Endothelial cell of umbilical vein (primary cell): Measurements from ENCODE around the gene MED29. TPM values are rescaled to one million over a fixed set of nuclear protein-coding genes. Genes with fewer than 3 reads are reported as not detected.
A peak's percentile ranks its signal among the peaks of the same experiment; 100 is the strongest.

ENCODE experiments used
- BruUV-seq: library from RNA; stranded (reverse); fragments of 400-500 nt; replicated peaks from 2 replicates; lab custom pipeline; 2021; lab: Mats Ljungman, UMichigan
- CTCF ChIA-PET: fragments of 300-600, 350-600 bp; sonication (Branson Sonifier 250); formaldehyde crosslinking; loops from one replicate; lab custom pipeline; 2021; ENCODE audit warnings: antibody characterized with exemption, inconsistent platforms; lab: Charles Lee
- POLR2A ChIA-PET: fragments of 300-600, 350-600 bp; sonication (Branson Sonifier 250); formaldehyde crosslinking; loops from one replicate; lab custom pipeline; 2021; ENCODE audit warnings: antibody characterized with exemption, inconsistent platforms; lab: Charles Lee
- DNase-seq: peaks from one replicate; pipeline ENCODE4 v3.0.0-alpha.2; 2011; ENCODE audit warnings: low read depth, low spot score
- FAIRE-seq: peaks from 2 replicates; lab custom pipeline; 2011; peaks lifted over from hg19 to GRCh38; lab: Jason Lieb, UNC
- H2AFZ ChIP-seq: 2 replicates; pipeline ENCODE4 v1.6.0; 2012; ENCODE audit warnings: low read depth, low read length, control low read depth, inconsistent platforms
- H3K27ac ChIP-seq: 2 replicates; pipeline ENCODE4 v1.5.1; 2011; ENCODE audit warnings: low read depth, mild to moderate bottlenecking, control low read depth, low read length, moderate library complexity; ENCODE audit not compliant: insufficient read depth
- H3K27me3 ChIP-seq, 2 experiments: 2 replicates each; pipeline versions ENCODE4 v1.6.0 to v1.6.1; 2011; ENCODE audit warnings: low read length in 2 of 2, mixed read lengths in 1 of 2; ENCODE audit not compliant: control insufficient read depth in 2 of 2, insufficient read depth in 2 of 2
- H3K36me3 ChIP-seq, 2 experiments: 2 replicates in 1 of 2; 3 replicates in 1 of 2; pipeline ENCODE4 v1.5.1; 2011; ENCODE audit warnings: low read length in 2 of 2, mild to moderate bottlenecking in 1 of 2, moderate library complexity in 1 of 2; ENCODE audit not compliant: control insufficient read depth in 2 of 2, insufficient read depth in 2 of 2; ENCODE audit errors: extremely low read depth in 1 of 2
- H3K4me1 ChIP-seq: 3 replicates; pipeline ENCODE4 v1.5.1; 2011; ENCODE audit warnings: mild to moderate bottlenecking, low read length; ENCODE audit not compliant: control insufficient read depth, insufficient read depth; ENCODE audit errors: extremely low read depth
- H3K4me2 ChIP-seq: 2 replicates; pipeline ENCODE4 v1.6.1; 2011; ENCODE audit warnings: low read length, control low read depth, mixed read lengths; ENCODE audit not compliant: insufficient read depth
- H3K4me3 ChIP-seq, 3 experiments: fragments of 200-600 bp in 1 of 3; sonication (generic), shearing (Covaris generic) in 1 of 3; replicated peaks in 1 of 3; 2 replicates each; pipeline ENCODE4 v1.5.1; 2011 to 2016; ENCODE audit warnings: control low read depth in 3 of 3, low read length in 3 of 3, mild to moderate bottlenecking in 2 of 3, inconsistent platforms in 1 of 3, low read depth in 1 of 3, moderate library complexity in 1 of 3; ENCODE audit not compliant: insufficient read depth in 1 of 3
- H3K79me2 ChIP-seq: 2 replicates; pipeline ENCODE4 v1.6.0; 2012; ENCODE audit warnings: low read length, inconsistent platforms; ENCODE audit not compliant: control insufficient read depth, insufficient read depth
- H3K9ac ChIP-seq: replicated peaks from 2 replicates; pipeline ENCODE3; 2011; ENCODE audit warnings: low read length, control low read depth; ENCODE audit not compliant: insufficient read depth; ENCODE audit errors: extremely low read depth
- H3K9me1 ChIP-seq: replicated peaks from 3 replicates; pipeline ENCODE4 v1.6.0; 2011; ENCODE audit warnings: mild to moderate bottlenecking, low read length; ENCODE audit not compliant: control insufficient read depth, insufficient read depth; ENCODE audit errors: extremely low read depth
- H3K9me3 ChIP-seq: replicated peaks from 2 replicates; pipeline ENCODE4 v1.5.1; 2012; ENCODE audit warnings: low read length, inconsistent platforms; ENCODE audit not compliant: control insufficient read depth, insufficient read depth
- H4K20me1 ChIP-seq: replicated peaks from 2 replicates; pipeline ENCODE3; 2011; ENCODE audit warnings: mild to moderate bottlenecking, low read length; ENCODE audit not compliant: control insufficient read depth, insufficient read depth; ENCODE audit errors: extremely low read depth
- CTCF ChIP-seq, 2 donors: IDR thresholded peaks; 1 replicate in 1 of 2; 2 replicates in 1 of 2; pipeline ENCODE4 v1.5.1; 2011; ENCODE audit warnings: low read length in 2 of 2, mild to moderate bottlenecking in 2 of 2, moderate library complexity in 2 of 2, control low read depth in 1 of 2, inconsistent platforms in 1 of 2, low read depth in 1 of 2; ENCODE audit not compliant: insufficient read depth in 1 of 2; ENCODE audit errors: extremely low read depth in 1 of 2
- EZH2 ChIP-seq: IDR thresholded peaks from 2 replicates; pipeline ENCODE4 v1.6.1; 2012; ENCODE audit warnings: borderline replicate concordance, low read depth, mild to moderate bottlenecking, moderate library complexity, low read length, inconsistent platforms; ENCODE audit not compliant: severe bottlenecking
- GATA2 ChIP-seq: IDR thresholded peaks from 2 replicates; pipeline ENCODE4 v1.7.0; 2011; ENCODE audit warnings: low read depth, mild to moderate bottlenecking, moderate library complexity, mixed read lengths, low read length; ENCODE audit not compliant: insufficient read length, insufficient read depth
- JUN ChIP-seq: IDR thresholded peaks from 2 replicates; pipeline ENCODE4 v1.6.1; 2011; ENCODE audit warnings: borderline replicate concordance, low read depth; ENCODE audit not compliant: insufficient read length, insufficient read depth
- MYC ChIP-seq: IDR thresholded peaks from one replicate; pipeline ENCODE4 v1.6.1; 2011; ENCODE audit warnings: mild to moderate bottlenecking, low read depth, low read length
- POLR2A ChIP-seq: IDR thresholded peaks from 2 replicates; pipeline ENCODE4 v1.6.1; 2012; ENCODE audit warnings: low read depth, mild to moderate bottlenecking, control low read depth, low read length
- POLR2AphosphoS5 ChIP-seq: IDR thresholded peaks from 2 replicates; pipeline ENCODE4 v1.6.1; 2012; ENCODE audit warnings: low read depth, mild to moderate bottlenecking, control low read depth, low read length, moderate library complexity; ENCODE audit not compliant: insufficient read depth
- dilution Hi-C: fragments of 300-500 bp; cut with MboI; formaldehyde crosslinking; loops from one replicate; pipeline ENCODE4 v1.15.0; 2019; ENCODE audit warnings: low sequenced_read_pairs; ENCODE audit not compliant: extremely low pct_ligation_motif_present
- intact Hi-C: fragments of 100-400 bp; cut with micrococcal nuclease; formaldehyde crosslinking; loops from one replicate; pipeline ENCODE4 v1.10.0; 2022
- polyA plus RNA-seq, 4 experiments: library from polyadenylated mRNA; depleted of rRNA in 3 of 4; stranded (reverse) in 3 of 4; unstranded in 1 of 4; fragments of >200 nt; gene quantifications; 2 replicates each; pipeline versions ENCODE4 v1.2.1 to v1.2.3, GENCODE V29; 2011 to 2012; ENCODE audit warnings: missing spikeins in 1 of 4
- total RNA-seq: library from RNA; stranded (reverse); gene quantifications from 2 replicates; pipeline ENCODE4 v1.2.3, GENCODE V29; 2021

The MED29 gene
- total and polyA plus RNA-seq, 2 donors (not counting 3 experiments of a cell fraction or from before 2014, with no cell fraction given), result 25.5 to 50.4 TPM

GRCh38 chr19:39410017-39410830, 19.0 kb downstream of the MED29 start:
- DNase-seq, result peak; percentile 68
- FAIRE-seq, result peak; percentile 58
- peak; percentile 67 for TF ChIP-seq POLR2AphosphoS5
- TF ChIP-seq MYC, result no peak
- TF ChIP-seq CTCF (IDR thresholded peaks at IDR 0.05; ENCODE audit: extremely low read depth in 1 of 2, insufficient read depth in 1 of 2, low read depth in 1 of 2, low read length in 2 of 2), result no peak
- TF ChIP-seq GATA2, result no peak
- TF ChIP-seq JUN, result no peak
- no peak for TF ChIP-seq EZH2
- TF ChIP-seq POLR2A, result peak; percentile 23
- peaks cover 45% of the 10 kb centered on the region for H3K4me1 ChIP-seq
- H2AFZ ChIP-seq, result peak overlapping the region; percentile 36
- H3K4me2 ChIP-seq, result peak overlapping the region; percentile 75
- peak overlapping the region; percentile 83 for H3K27ac ChIP-seq
- H3K9me3 ChIP-seq, result no peaks in the 10 kb centered on the region
- dilution Hi-C loops, result no loop called here
- intact Hi-C loops, result no loop called here
- CTCF ChIA-PET, result no interaction called here
- no peaks in the 10 kb centered on the region for H3K27me3 ChIP-seq
- no TSS peak for BruUV-seq
- H3K4me3 ChIP-seq, result peak overlapping the region; percentile 34 to 49 (median 38)
- peak overlapping the region; percentile 80 for H3K9ac ChIP-seq
- H4K20me1 ChIP-seq, result no peaks in the 10 kb centered on the region
- H3K79me2 ChIP-seq, result peaks cover 35% of the 10 kb centered on the region
- H3K9me1 ChIP-seq, result no peaks in the 10 kb centered on the region
- no peaks in the 10 kb centered on the region for H3K36me3 ChIP-seq
- POLR2A ChIA-PET, result interaction anchor here (1.0 to 1.4 kb wide), 2 partner anchors 10 to 26 kb away, joined by 3 read pairs; partner anchors contain the start of gene RPS16
